ENCODE results near the gene MATN4. TPM values are rescaled to one million over a fixed set of nuclear protein-coding genes. Genes with fewer than 3 reads are reported as not detected.

MATN4 gene
- total and polyA plus RNA-seq, 2 of the 13 experiments (the other 11 are each of a cell fraction or from before 2014, with no cell fraction given) = not detected

- TF ChIP-seq SRSF1 (optimal IDR thresholded peaks at IDR 0.05; ENCODE audit: low read depth, low read length) = no peak
- no peak for TF ChIP-seq SIX4 (CRISPR knock-in tag; IDR thresholded peaks at IDR 0.05)
- TF ChIP-seq, protein P1, sequence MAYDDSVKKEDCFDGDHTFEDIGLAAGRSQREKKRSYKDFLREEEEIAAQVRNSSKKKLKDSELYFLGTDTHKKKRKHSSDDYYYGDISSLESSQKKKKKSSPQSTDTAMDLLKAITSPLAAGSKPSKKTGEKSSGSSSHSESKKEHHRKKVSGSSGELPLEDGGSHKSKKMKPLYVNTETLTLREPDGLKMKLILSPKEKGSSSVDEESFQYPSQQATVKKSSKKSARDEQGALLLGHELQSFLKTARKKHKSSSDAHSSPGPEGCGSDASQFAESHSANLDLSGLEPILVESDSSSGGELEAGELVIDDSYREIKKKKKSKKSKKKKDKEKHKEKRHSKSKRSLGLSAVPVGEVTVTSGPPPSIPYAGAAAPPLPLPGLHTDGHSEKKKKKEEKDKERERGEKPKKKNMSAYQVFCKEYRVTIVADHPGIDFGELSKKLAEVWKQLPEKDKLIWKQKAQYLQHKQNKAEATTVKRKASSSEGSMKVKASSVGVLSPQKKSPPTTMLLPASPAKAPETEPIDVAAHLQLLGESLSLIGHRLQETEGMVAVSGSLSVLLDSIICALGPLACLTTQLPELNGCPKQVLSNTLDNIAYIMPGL (CRISPR knock-in tag; IDR thresholded peaks at IDR 0.05; ENCODE audit: borderline replicate concordance in 1 of 2, low read depth in 1 of 2) = peak; percentile 85 to 86
- TF ChIP-seq ARHGAP35 (CRISPR knock-in tag; IDR thresholded peaks at IDR 0.05; ENCODE audit: borderline replicate concordance) = 0 out of 2 replicates have a peak, but pooled peaks have one; percentile 31
- TF ChIP-seq ZMYM3 (CRISPR knock-in tag; IDR thresholded peaks at IDR 0.05) = 0 out of 2 replicates have a peak, but pooled peaks have one; percentile 25
- 0 out of 2 replicates have a peak, but pooled peaks have one; percentile 19 for TF ChIP-seq ZNF263 (CRISPR knock-in tag; IDR thresholded peaks at IDR 0.05)
- TF ChIP-seq, protein P2, sequence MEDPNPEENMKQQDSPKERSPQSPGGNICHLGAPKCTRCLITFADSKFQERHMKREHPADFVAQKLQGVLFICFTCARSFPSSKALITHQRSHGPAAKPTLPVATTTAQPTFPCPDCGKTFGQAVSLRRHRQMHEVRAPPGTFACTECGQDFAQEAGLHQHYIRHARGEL (CRISPR knock-in tag; IDR thresholded peaks at IDR 0.05) = no peak
- TF ChIP-seq, protein P3, sequence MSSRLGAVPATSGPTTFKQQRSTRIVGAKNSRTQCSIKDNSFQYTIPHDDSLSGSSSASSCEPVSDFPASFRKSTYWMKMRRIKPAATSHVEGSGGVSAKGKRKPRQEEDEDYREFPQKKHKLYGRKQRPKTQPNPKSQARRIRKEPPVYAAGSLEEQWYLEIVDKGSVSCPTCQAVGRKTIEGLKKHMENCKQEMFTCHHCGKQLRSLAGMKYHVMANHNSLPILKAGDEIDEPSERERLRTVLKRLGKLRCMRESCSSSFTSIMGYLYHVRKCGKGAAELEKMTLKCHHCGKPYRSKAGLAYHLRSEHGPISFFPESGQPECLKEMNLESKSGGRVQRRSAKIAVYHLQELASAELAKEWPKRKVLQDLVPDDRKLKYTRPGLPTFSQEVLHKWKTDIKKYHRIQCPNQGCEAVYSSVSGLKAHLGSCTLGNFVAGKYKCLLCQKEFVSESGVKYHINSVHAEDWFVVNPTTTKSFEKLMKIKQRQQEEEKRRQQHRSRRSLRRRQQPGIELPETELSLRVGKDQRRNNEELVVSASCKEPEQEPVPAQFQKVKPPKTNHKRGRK (CRISPR knock-in tag; IDR thresholded peaks at IDR 0.05) = no peak
- TF ChIP-seq RAD21 (CRISPR knock-in tag; IDR thresholded peaks at IDR 0.05) = peak; percentile 24; the same call in 1 of the 2 replicates
- TF ChIP-seq BRCA1 (CRISPR knock-in tag; IDR thresholded peaks at IDR 0.05) = no peak; the same call in 1 of the 2 replicates
- TF ChIP-seq E2F1 (CRISPR knock-in tag; IDR thresholded peaks at IDR 0.05) = 0 out of 2 replicates have a peak, but pooled peaks have one; percentile 19
- 0 out of 2 replicates have a peak, but pooled peaks have one; percentile 38 for TF ChIP-seq CAMTA2 (CRISPR knock-in tag; IDR thresholded peaks at IDR 0.05; ENCODE audit: borderline replicate concordance)
- no peak for TF ChIP-seq JUN (CRISPR knock-in tag; IDR thresholded peaks at IDR 0.05)
- TF ChIP-seq PHF8 (CRISPR knock-in tag; IDR thresholded peaks at IDR 0.05) = 0 out of 2 replicates have a peak, but pooled peaks have one; percentile 23
- no peak for TF ChIP-seq ZNF619 (CRISPR knock-in tag; IDR thresholded peaks at IDR 0.05)
- no peak for TF ChIP-seq IKZF4 (CRISPR knock-in tag; IDR thresholded peaks at IDR 0.05; ENCODE audit: borderline replicate concordance, low read depth, not compliant biosample characterization)
- TF ChIP-seq ZNF773 (CRISPR knock-in tag; IDR thresholded peaks at IDR 0.05; ENCODE audit: borderline replicate concordance) = 0 out of 2 replicates have a peak, but pooled peaks have one; percentile 23
- TF ChIP-seq ZNF207 (IDR thresholded peaks at IDR 0.05; ENCODE audit: borderline replicate concordance) = no peak
- TF ChIP-seq ZSCAN31 (CRISPR knock-in tag; IDR thresholded peaks at IDR 0.05; ENCODE audit: low read depth) = no peak
- peak; percentile 69; the same call in 1 of the 2 replicates for TF ChIP-seq ZNF776 (CRISPR knock-in tag; IDR thresholded peaks at IDR 0.05)
These were observed 14.8 kb downstream of the MATN4 start (continued) for GRCh38 chr20:45293041-45294002.
